ENCODE measurements around the gene ITPKA. TPM values are rescaled to one million over a fixed set of nuclear protein-coding genes. Genes with fewer than 3 reads are reported as not detected.

ITPKA gene

GRCh38 chr15:41546851-41547786 is 53.4 kb downstream of the ITPKA start:
- Histone ChIP-seq H3K18ac (ENCODE audit: low read length) (no peak overlapping the region), H2BK15ac (ENCODE audit: low read length) (no peak overlapping the region), H3K4me3 (ENCODE audit: low read length in 2 of 2) (no peak overlapping the region)

GRCh38 chr15:41550066-41550775 is 56.5 kb downstream of the ITPKA start:
- Histone ChIP-seq H3K79me1 (ENCODE audit: low read depth, low read length) (no peaks in the 10 kb centered on the region), H3K36me3 (replicated peaks in 1 of 2; ENCODE audit: control insufficient read depth in 2 of 2, insufficient read depth in 2 of 2, low read length in 2 of 2) (no peaks in the 10 kb centered on the region), H3K4me3 (ENCODE audit: low read length in 2 of 2) (no peak overlapping the region), H2BK5ac (ENCODE audit: low read length) (no peak overlapping the region), H3K4ac (ENCODE audit: low read length) (no peak overlapping the region), H3K27ac (replicated peaks; ENCODE audit: low read length) (no peak overlapping the region), H2AFZ (ENCODE audit: low read length) (no peak overlapping the region), H3K9ac (ENCODE audit: low read depth, low read length, poor library complexity) (no peak overlapping the region), H2BK120ac (ENCODE audit: low read depth, low read length) (no peak overlapping the region), H3K27me3 (ENCODE audit: control insufficient read depth in 3 of 3, insufficient read depth in 3 of 3, low read depth in 1 of 3, low read length in 3 of 3) (peaks cover 0 to 3% (median 0%) of the 10 kb centered on the region in 3 experiments), H3K18ac (ENCODE audit: low read length) (no peak overlapping the region), H3K23ac (ENCODE audit: low read depth, low read length, poor library complexity) (no peak overlapping the region), H3K4me2 (ENCODE audit: insufficient read depth, low read length, poor library complexity, severe bottlenecking) (no peak overlapping the region), H2BK12ac (ENCODE audit: low read length) (no peak overlapping the region), H2BK15ac (ENCODE audit: low read length) (no peak overlapping the region), H4K91ac (ENCODE audit: low read depth, low read length, poor library complexity) (no peak overlapping the region), H3K9me3 (replicated peaks in 1 of 2; ENCODE audit: control insufficient read depth in 2 of 2, insufficient read depth in 1 of 2, low read depth in 1 of 2, low read length in 2 of 2) (no peaks in the 10 kb centered on the region), H3K14ac (ENCODE audit: low read length) (no peak overlapping the region), H2AK5ac (ENCODE audit: low read depth, low read length) (no peak overlapping the region), H4K8ac (ENCODE audit: low read depth, low read length) (no peak overlapping the region), H3K4me1 (ENCODE audit: control insufficient read depth in 2 of 2, insufficient read depth in 1 of 2, low read depth in 1 of 2, low read length in 2 of 2) (no peaks in the 10 kb centered on the region)
- no CpG with 5 or more reads among the region's 9 CpGs for WGBS, 2 donors (ENCODE audit: extremely low coverage in 2 of 2, insufficient read length in 2 of 2, insufficient replicate concordance in 1 of 2)
- DNase-seq (ENCODE audit: low spot score), result no peak

More at GRCh38 chr15:41546851-41547786, 53.4 kb downstream of the ITPKA start:
- H3K4ac ChIP-seq (ENCODE audit: low read length), result no peak overlapping the region
- no peaks in the 10 kb centered on the region for H3K9me3 ChIP-seq (replicated peaks in 1 of 2; ENCODE audit: control insufficient read depth in 2 of 2, insufficient read depth in 1 of 2, low read depth in 1 of 2, low read length in 2 of 2)
- no peak overlapping the region for H3K27ac ChIP-seq (replicated peaks; ENCODE audit: low read length)
- no peak overlapping the region for H3K4me2 ChIP-seq (ENCODE audit: insufficient read depth, low read length, poor library complexity, severe bottlenecking)
- DNase-seq (ENCODE audit: low spot score), result no peak
- no peak overlapping the region for H2BK120ac ChIP-seq (ENCODE audit: low read depth, low read length)
- no peak overlapping the region for H2AFZ ChIP-seq (ENCODE audit: low read length)
- H3K27me3 ChIP-seq (ENCODE audit: control insufficient read depth in 3 of 3, insufficient read depth in 3 of 3, low read depth in 1 of 3, low read length in 3 of 3), result no peaks in the 10 kb centered on the region
- no peak overlapping the region for H3K23ac ChIP-seq (ENCODE audit: low read depth, low read length, poor library complexity)
- H2BK5ac ChIP-seq (ENCODE audit: low read length), result no peak overlapping the region
- no peak overlapping the region for H3K14ac ChIP-seq (ENCODE audit: low read length)
- WGBS, 2 donors (ENCODE audit: extremely low coverage in 2 of 2, insufficient read length in 2 of 2, insufficient replicate concordance in 1 of 2), result no CpG with 5 or more reads among the region's 13 CpGs
- H3K36me3 ChIP-seq (replicated peaks in 1 of 2; ENCODE audit: control insufficient read depth in 2 of 2, insufficient read depth in 2 of 2, low read length in 2 of 2), result peaks cover 0 to 3% of the 10 kb centered on the region in 2 donors
- no peak overlapping the region for H4K8ac ChIP-seq (ENCODE audit: low read depth, low read length)
- H2BK12ac ChIP-seq (ENCODE audit: low read length), result no peak overlapping the region
- H2AK5ac ChIP-seq (ENCODE audit: low read depth, low read length), result no peak overlapping the region
- no peaks in the 10 kb centered on the region for H3K79me1 ChIP-seq (ENCODE audit: low read depth, low read length)
- no peak overlapping the region for H3K9ac ChIP-seq (ENCODE audit: low read depth, low read length, poor library complexity)
- no peak overlapping the region for H4K91ac ChIP-seq (ENCODE audit: low read depth, low read length, poor library complexity)
- no peaks in the 10 kb centered on the region for H3K4me1 ChIP-seq (ENCODE audit: control insufficient read depth in 2 of 2, insufficient read depth in 1 of 2, low read depth in 1 of 2, low read length in 2 of 2)

Small RNA genes lying within 50 kb of the gene (small RNA-seq; reads per million reads assigned to genes)
- not detected for gene RNU6-1169P (ENCODE audit: insufficient read depth)

All from neuronal stem cell (in vitro differentiated cells).